H9 (cell line): ENCODE data around the gene PHF21A. TPM values are rescaled to one million over a fixed set of nuclear protein-coding genes. Genes with fewer than 3 reads are reported as not detected.

Experiments
- DNase-seq: peaks from one replicate; pipeline ENCODE4 v3.0.0-alpha.2; 2017
- H2AFZ ChIP-seq: one replicate; pipeline ENCODE4 v1.6.1; 2013; ENCODE audit warnings: mild to moderate bottlenecking, low read length, control low read depth, moderate library complexity
- H2AK5ac ChIP-seq: 2 replicates; pipeline ENCODE4 v1.6.1; 2013; ENCODE audit warnings: low read length, control low read depth, mixed read lengths; ENCODE audit not compliant: insufficient read length
- H2BK120ac ChIP-seq: one replicate; pipeline ENCODE4 v1.6.1; 2013; ENCODE audit warnings: low read depth, mild to moderate bottlenecking, low read length, control low read depth, inconsistent platforms; ENCODE audit not compliant: poor library complexity, severe bottlenecking
- H2BK12ac ChIP-seq: 2 replicates; pipeline ENCODE4 v1.6.1; 2013; ENCODE audit warnings: low read length, control low read depth, mixed read lengths, low read depth; ENCODE audit not compliant: insufficient read length
- H2BK15ac ChIP-seq: 2 replicates; pipeline ENCODE4 v1.6.1; 2013; ENCODE audit warnings: low read depth, low read length, control low read depth
- H2BK20ac ChIP-seq: one replicate; pipeline ENCODE4 v1.6.1; 2013; ENCODE audit warnings: low read depth, mild to moderate bottlenecking, low read length, control low read depth, inconsistent platforms; ENCODE audit not compliant: poor library complexity, severe bottlenecking
- H2BK5ac ChIP-seq: 2 replicates; pipeline ENCODE4 v1.6.1; 2013; ENCODE audit warnings: low read length, control low read depth, mixed read lengths; ENCODE audit not compliant: insufficient read length
- H3K14ac ChIP-seq: 2 replicates; pipeline ENCODE4 v1.6.1; 2013; ENCODE audit warnings: low read length, control low read depth; ENCODE audit not compliant: insufficient read depth
- H3K18ac ChIP-seq: 2 replicates; pipeline ENCODE4 v1.6.1; 2013; ENCODE audit warnings: low read depth, mild to moderate bottlenecking, mixed read lengths, low read length, control low read depth; ENCODE audit not compliant: insufficient read length
- H3K23ac ChIP-seq: 2 replicates; pipeline ENCODE4 v1.6.1; 2013; ENCODE audit warnings: low read length, control low read depth, mixed read lengths, low read depth; ENCODE audit not compliant: insufficient read length
- H3K23me2 ChIP-seq: 2 replicates; pipeline ENCODE4 v1.6.1; 2013; ENCODE audit warnings: low read depth, mild to moderate bottlenecking, mixed read lengths, low read length, control low read depth; ENCODE audit not compliant: insufficient read length, poor library complexity, severe bottlenecking
- H3K27ac ChIP-seq: 2 replicates; pipeline ENCODE4 v1.5.1; 2013; ENCODE audit warnings: low read length, control low read depth, mixed read lengths, low read depth; ENCODE audit not compliant: insufficient read length
- H3K27me3 ChIP-seq: 2 replicates; pipeline ENCODE4 v1.6.1; 2013; ENCODE audit warnings: low read length, control low read depth, inconsistent platforms; ENCODE audit not compliant: insufficient read depth
- H3K4ac ChIP-seq: 2 replicates; pipeline ENCODE4 v1.6.1; 2013; ENCODE audit warnings: low read depth, mild to moderate bottlenecking, control low read depth, inconsistent platforms, low read length, moderate library complexity
- H3K4me1 ChIP-seq: 2 replicates; pipeline ENCODE4 v1.6.1; 2013; ENCODE audit warnings: low read length, control low read depth, inconsistent platforms; ENCODE audit not compliant: insufficient read depth
- H3K4me2 ChIP-seq: 2 replicates; pipeline ENCODE4 v1.6.1; 2013; ENCODE audit warnings: low read length, control low read depth, mixed read lengths; ENCODE audit not compliant: insufficient read length, insufficient read depth
- H3K56ac ChIP-seq: 2 replicates; pipeline ENCODE4 v1.6.1; 2013; ENCODE audit warnings: low read depth, mild to moderate bottlenecking, mixed read lengths, low read length, control low read depth; ENCODE audit not compliant: insufficient read length
- H3K79me1 ChIP-seq: 2 replicates; pipeline ENCODE4 v1.6.1; 2013; ENCODE audit warnings: low read depth, mild to moderate bottlenecking, moderate library complexity, low read length, control low read depth, inconsistent platforms; ENCODE audit not compliant: insufficient read depth, poor library complexity, severe bottlenecking
- H3K79me2 ChIP-seq: 2 replicates; pipeline ENCODE4 v1.6.1; 2013; ENCODE audit warnings: low read length, control low read depth, inconsistent platforms; ENCODE audit not compliant: insufficient read depth
- H3K9ac ChIP-seq: 2 replicates; pipeline ENCODE4 v1.6.1; 2013; ENCODE audit warnings: low read length, control low read depth, mixed read lengths; ENCODE audit not compliant: insufficient read length; ENCODE audit errors: extremely low read depth
- H3K9me3 ChIP-seq: one replicate; pipeline ENCODE4 v1.6.1; 2013; ENCODE audit warnings: low read depth, low read length, inconsistent platforms; ENCODE audit not compliant: control insufficient read depth
- H3T11ph ChIP-seq: one replicate; pipeline ENCODE4 v1.6.1; 2013; ENCODE audit warnings: mild to moderate bottlenecking, low read length, control low read depth, inconsistent platforms
- H4K20me1 ChIP-seq: one replicate; pipeline ENCODE4 v1.6.1; 2013; ENCODE audit not compliant: control insufficient read depth, insufficient read length, insufficient read depth
- H4K5ac ChIP-seq: 2 replicates; pipeline ENCODE4 v1.6.1; 2013; ENCODE audit warnings: low read depth, mild to moderate bottlenecking, mixed read lengths, low read length, control low read depth; ENCODE audit not compliant: insufficient read length
- H4K8ac ChIP-seq: replicated peaks from 2 replicates; pipeline ENCODE4 v1.6.1; 2013; ENCODE audit warnings: low read length, control low read depth, mixed read lengths, low read depth; ENCODE audit not compliant: insufficient read length
- H4K91ac ChIP-seq: 2 replicates; pipeline ENCODE4 v1.6.1; 2013; ENCODE audit warnings: low read depth, mild to moderate bottlenecking, moderate library complexity, mixed read lengths, low read length, control low read depth; ENCODE audit not compliant: insufficient read length
- H3K27ac Mint-ChIP-seq, 3 experiments: 2 replicates in 2 of 3; 3 replicates in 1 of 3; pipeline ENCODE4 v1.8.0; 2020 to 2021; ENCODE audit warnings: mixed read lengths in 3 of 3, mild to moderate bottlenecking in 1 of 3, moderate library complexity in 1 of 3
- H3K27me3 Mint-ChIP-seq: 2 replicates; pipeline ENCODE4 v1.8.0; 2021; ENCODE audit warnings: low read depth, mild to moderate bottlenecking, moderate library complexity, mixed read lengths
- H3K36me3 Mint-ChIP-seq, 3 experiments: 2 replicates in 2 of 3; 3 replicates in 1 of 3; pipeline ENCODE4 v1.8.0; 2020 to 2021; ENCODE audit warnings: low read depth in 3 of 3, mixed read lengths in 3 of 3; ENCODE audit not compliant: insufficient read depth in 1 of 3
- H3K4me1 Mint-ChIP-seq, 2 experiments: 2 replicates each; pipeline ENCODE4 v1.8.0; 2020; ENCODE audit warnings: mixed read lengths in 2 of 2
- H3K4me3 Mint-ChIP-seq, 2 experiments: 2 replicates in 1 of 2; 3 replicates in 1 of 2; pipeline ENCODE4 v1.8.0; 2020 to 2021; ENCODE audit warnings: mild to moderate bottlenecking in 2 of 2, mixed read lengths in 2 of 2, moderate library complexity in 1 of 2
- H3K9me3 Mint-ChIP-seq, 2 experiments: 2 replicates in 1 of 2; 3 replicates in 1 of 2; pipeline ENCODE4 v1.8.0; 2020; ENCODE audit warnings: mild to moderate bottlenecking in 2 of 2, mixed read lengths in 2 of 2, moderate library complexity in 1 of 2
- WGBS: extraction: QIAGEN DNeasy Blood & Tissue Kit; methylation state at CpG from one replicate; pipeline ENCODE4 v1.1.7; 2013; ENCODE audit warnings: missing lambda C conversion rate, low lambda C conversion rate, mixed read lengths; ENCODE audit not compliant: insufficient read length; ENCODE audit errors: extremely low coverage; 5-methylcytosine and 5-hydroxymethylcytosine counted together
- total RNA-seq: library from RNA; stranded (reverse); gene quantifications from 2 replicates; pipeline ENCODE4 v1.2.1, GENCODE V29; 2021
- TF ChIP-seq, protein P1 (sequence below): fragments of 200-600 bp; sonication (generic); conservative IDR thresholded peaks from 3 replicates; pipeline ENCODE4 v1.8.0; 2021; ENCODE audit warnings: antibody characterized with exemption, mild to moderate bottlenecking

The PHF21A gene
- total RNA-seq, 1 experiment from 2014 or later, result 33.8 TPM

DNA sequence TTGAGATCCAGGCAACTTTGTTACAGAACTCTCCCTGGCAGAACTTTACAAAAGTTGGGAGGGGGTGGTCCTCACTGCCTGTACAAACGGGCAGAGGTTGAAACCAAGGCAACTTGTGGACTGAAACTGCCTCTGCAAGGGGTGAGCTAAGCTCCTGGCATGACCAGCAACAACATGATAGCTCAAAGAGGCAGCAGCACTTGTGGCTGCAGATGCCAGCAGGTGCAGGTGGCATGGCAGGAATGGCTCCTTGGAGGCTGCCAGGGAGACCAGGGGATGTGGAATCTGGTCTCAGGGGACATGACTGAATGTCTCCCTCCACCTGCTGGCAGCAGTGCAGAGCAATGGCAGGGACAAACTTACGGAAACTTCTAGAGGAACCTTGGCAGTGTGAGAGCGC is 38.8 kb upstream of the PHF21A start:
- H2AFZ ChIP-seq, result no peak overlapping the region
- H3K27me3 Mint-ChIP-seq, result peaks cover under 1% of the 10 kb centered on the region
- H3K23me2 ChIP-seq, result no peaks in the 10 kb centered on the region
- H3K9me3 Mint-ChIP-seq, result no peaks in the 10 kb centered on the region
- H3K9ac ChIP-seq, result no peak overlapping the region
- no peak overlapping the region for H2AK5ac ChIP-seq
- no peak for DNase-seq
- H2BK5ac ChIP-seq, result no peak overlapping the region
- no peak overlapping the region for H3K4me3 Mint-ChIP-seq
- H2BK120ac ChIP-seq, result no peak overlapping the region
- H3K23ac ChIP-seq, result no peak overlapping the region
- H3T11ph ChIP-seq, result no peak overlapping the region
- H3K4ac ChIP-seq, result no peak overlapping the region
- no peak overlapping the region for H2BK12ac ChIP-seq
- no peaks in the 10 kb centered on the region for H4K20me1 ChIP-seq
- H4K5ac ChIP-seq, result no peak overlapping the region
- no peaks in the 10 kb centered on the region for H3K9me3 ChIP-seq
- no peak overlapping the region for H3K56ac ChIP-seq
- H2BK15ac ChIP-seq, result no peak overlapping the region
- no peaks in the 10 kb centered on the region for H3K27me3 ChIP-seq
- no peak overlapping the region for H3K14ac ChIP-seq
- no peaks in the 10 kb centered on the region for H3K79me2 ChIP-seq
- TF ChIP-seq, protein P1, sequence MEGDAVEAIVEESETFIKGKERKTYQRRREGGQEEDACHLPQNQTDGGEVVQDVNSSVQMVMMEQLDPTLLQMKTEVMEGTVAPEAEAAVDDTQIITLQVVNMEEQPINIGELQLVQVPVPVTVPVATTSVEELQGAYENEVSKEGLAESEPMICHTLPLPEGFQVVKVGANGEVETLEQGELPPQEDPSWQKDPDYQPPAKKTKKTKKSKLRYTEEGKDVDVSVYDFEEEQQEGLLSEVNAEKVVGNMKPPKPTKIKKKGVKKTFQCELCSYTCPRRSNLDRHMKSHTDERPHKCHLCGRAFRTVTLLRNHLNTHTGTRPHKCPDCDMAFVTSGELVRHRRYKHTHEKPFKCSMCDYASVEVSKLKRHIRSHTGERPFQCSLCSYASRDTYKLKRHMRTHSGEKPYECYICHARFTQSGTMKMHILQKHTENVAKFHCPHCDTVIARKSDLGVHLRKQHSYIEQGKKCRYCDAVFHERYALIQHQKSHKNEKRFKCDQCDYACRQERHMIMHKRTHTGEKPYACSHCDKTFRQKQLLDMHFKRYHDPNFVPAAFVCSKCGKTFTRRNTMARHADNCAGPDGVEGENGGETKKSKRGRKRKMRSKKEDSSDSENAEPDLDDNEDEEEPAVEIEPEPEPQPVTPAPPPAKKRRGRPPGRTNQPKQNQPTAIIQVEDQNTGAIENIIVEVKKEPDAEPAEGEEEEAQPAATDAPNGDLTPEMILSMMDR, result peak; percentile 32; the same call in 2 of the 3 replicates
- peaks cover 6 to 24% of the 10 kb centered on the region in 2 experiments for H3K4me1 Mint-ChIP-seq
- H3K4me1 ChIP-seq, result peaks cover 3% of the 10 kb centered on the region; the same call in 1 of the 2 replicates
- H3K4me2 ChIP-seq, result no peak overlapping the region
- H4K91ac ChIP-seq, result no peak overlapping the region
- H3K79me1 ChIP-seq, result no peaks in the 10 kb centered on the region
- no peaks in the 10 kb centered on the region for H3K36me3 Mint-ChIP-seq
- H3K27ac Mint-ChIP-seq, result no peak overlapping the region
- no CpG with 5 or more reads among the region's 3 CpGs for WGBS
- no peak overlapping the region for H4K8ac ChIP-seq
- no peak overlapping the region for H2BK20ac ChIP-seq
- peak overlapping the region; percentile 1 for H3K18ac ChIP-seq
- H3K27ac ChIP-seq, result no peak overlapping the region
